Left renal pelvis (tissue), 4 donors: ENCODE measurements around the gene LCOR. TPM values are rescaled to one million over a fixed set of nuclear protein-coding genes. Genes with fewer than 3 reads are reported as not detected.

Source experiments
- DNase-seq, 4 donors: peaks; one replicate each; pipeline ENCODE4 v3.0.0-alpha.2; 2013; ENCODE audit warnings: low read depth in 4 of 4, low spot score in 3 of 4
- polyA plus RNA-seq, 4 donors: library from polyadenylated mRNA; unstranded; fragments of 120-200 nt; gene quantifications; one replicate each; pipeline ENCODE4 v1.2.1, GENCODE V29; 2013; ENCODE audit not compliant: insufficient read length in 4 of 4

Gene LCOR
- polyA plus RNA-seq, 4 donors: 13.3 to 30.6 (median 29.9) TPM

DNA sequence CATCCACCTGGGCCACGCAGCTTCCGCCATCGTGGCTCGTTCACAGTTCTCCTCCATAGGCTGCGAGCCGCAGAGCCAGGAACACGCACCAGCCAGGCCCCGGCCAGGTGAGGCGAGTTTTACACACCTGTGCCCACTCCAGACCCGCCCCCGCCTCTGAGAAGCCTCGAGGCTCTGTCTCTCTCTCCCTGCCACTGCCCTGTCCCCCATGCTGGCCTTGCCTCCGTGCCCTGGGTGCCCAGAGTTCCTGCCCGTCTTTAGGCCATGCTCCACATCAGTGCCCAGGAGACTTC, 211.4 kb downstream of the LCOR start:
- DNase-seq: no peak

Other genes starting within 250 kb of the LCOR start
- gene TM9SF3, start 245.3 kb upstream of the LCOR start, polyA plus RNA-seq: 100 to 1,000 TPM; 178 to 255 (median 202) TPM
- 1 to 10 TPM; 4.5 to 5.2 (median 4.7) TPM for gene PIK3AP1, start 111.8 kb upstream of the LCOR start, polyA plus RNA-seq